ENCODE measurements around the gene CCDC150.
"Not testable (repeated sequence)": the region's sequence is repeated elsewhere in the genome, so short reads cannot be mapped to it uniquely, and the experiment has no call there.

The CCDC150 gene

DNA sequence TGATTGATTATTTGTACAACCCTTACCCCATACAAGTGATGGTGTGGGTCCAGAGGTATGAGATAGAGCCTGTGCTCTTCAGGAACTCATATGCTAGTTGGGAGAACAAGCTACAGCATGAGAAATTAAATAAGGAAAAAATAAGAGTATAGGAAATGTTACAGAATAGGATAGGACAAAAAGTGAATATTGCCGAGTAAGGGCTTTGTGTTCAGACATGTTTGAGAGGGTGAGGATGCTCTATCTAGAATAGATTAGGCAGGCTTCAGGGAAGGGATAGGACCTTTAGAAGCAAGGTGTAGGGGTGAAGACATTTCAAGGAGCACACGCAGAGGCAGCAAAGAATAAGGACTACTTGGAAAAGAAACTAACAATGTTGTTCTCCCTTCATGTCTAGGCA lies 17.8 kb downstream of the CCDC150 start:
- Mint-ChIP-seq H3K9me3 (peaks cover 20% of the 10 kb centered on the region), H3K4me3 (no peak overlapping the region), H3K27me3 (ENCODE audit: low read depth) (no peaks in the 10 kb centered on the region), H3K36me3 (ENCODE audit: low read depth) (peaks cover 24% of the 10 kb centered on the region), H3K4me1 (ENCODE audit: low read depth) (no peaks in the 10 kb centered on the region), H3K27ac (no peak overlapping the region)

DNA sequence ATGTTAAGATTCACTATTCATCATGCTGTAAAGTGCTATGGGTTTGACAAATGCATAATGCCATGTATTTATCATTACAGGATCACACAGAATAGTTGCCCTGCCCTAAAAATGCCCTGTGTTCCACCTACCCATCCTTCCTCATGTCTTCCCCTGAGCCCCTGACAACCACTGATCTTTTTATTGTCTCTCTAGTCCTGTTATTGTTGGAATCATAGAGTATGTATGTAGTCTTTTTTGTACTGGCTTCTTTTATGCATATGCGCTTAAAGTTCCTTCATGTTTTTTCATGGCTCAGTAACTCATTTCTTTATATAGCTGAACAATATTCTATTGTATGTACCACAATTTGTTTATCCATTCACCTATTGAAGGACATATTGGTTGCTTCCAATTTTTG lies 20.3 kb downstream of the CCDC150 start:
- Mint-ChIP-seq H3K4me1 (ENCODE audit: low read depth) (no peaks in the 10 kb centered on the region), H3K27ac (no peak overlapping the region), H3K36me3 (ENCODE audit: low read depth) (peaks cover 10% of the 10 kb centered on the region), H3K9me3 (peaks cover under 1% of the 10 kb centered on the region), H3K27me3 (ENCODE audit: low read depth) (no peaks in the 10 kb centered on the region), H3K4me3 (no peak overlapping the region)

DNA sequence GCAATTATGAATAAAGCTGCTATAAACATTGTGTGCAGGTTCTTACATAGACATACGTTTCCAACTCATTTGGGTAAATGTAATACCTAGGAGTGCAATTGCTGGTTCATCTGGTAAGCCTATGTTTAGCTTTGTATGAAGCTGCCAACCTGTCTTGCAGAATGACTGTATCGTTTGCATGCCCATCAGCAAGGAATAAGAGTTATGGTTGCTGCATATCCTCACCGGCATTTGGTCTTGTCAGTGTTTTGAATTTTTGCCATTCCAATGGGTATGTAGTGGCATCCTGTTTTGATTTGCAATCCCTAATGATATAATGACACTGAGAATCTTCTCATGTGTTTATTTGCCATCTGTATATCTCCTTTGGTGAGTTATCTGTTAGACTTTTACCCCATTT lies 20.7 kb downstream of the CCDC150 start:
- peaks cover 11% of the 10 kb centered on the region for H3K36me3 Mint-ChIP-seq (ENCODE audit: low read depth)
- no peaks in the 10 kb centered on the region for H3K9me3 Mint-ChIP-seq
- no peaks in the 10 kb centered on the region for H3K4me1 Mint-ChIP-seq (ENCODE audit: low read depth)
- no peak overlapping the region for H3K27ac Mint-ChIP-seq
- H3K27me3 Mint-ChIP-seq (ENCODE audit: low read depth) = no peaks in the 10 kb centered on the region
- no peak overlapping the region for H3K4me3 Mint-ChIP-seq

DNA sequence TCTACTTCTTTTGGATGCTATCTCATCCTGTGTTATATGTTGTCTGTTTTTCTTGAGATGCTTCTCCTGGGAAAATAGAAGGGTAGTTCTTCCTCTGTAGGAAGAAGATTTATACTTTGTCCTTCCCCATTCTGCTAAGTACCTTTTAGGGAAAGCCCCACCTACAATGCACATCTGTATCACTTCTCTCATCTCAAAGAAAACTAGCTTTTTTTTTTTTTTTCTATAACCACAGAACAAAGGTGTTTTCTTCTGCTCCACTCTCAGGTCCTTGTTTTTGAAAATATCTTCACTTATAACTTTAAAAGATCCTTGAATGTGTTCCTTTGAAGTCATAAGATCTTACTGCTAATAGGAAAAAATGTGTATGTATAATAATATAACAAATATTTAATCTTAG lies 30.8 kb downstream of the CCDC150 start:
- no peaks in the 10 kb centered on the region for H3K27me3 Mint-ChIP-seq (ENCODE audit: low read depth)
- H3K4me3 Mint-ChIP-seq = no peak overlapping the region
- H3K27ac Mint-ChIP-seq = no peak overlapping the region
- peaks cover 5% of the 10 kb centered on the region for H3K36me3 Mint-ChIP-seq (ENCODE audit: low read depth)
- no peaks in the 10 kb centered on the region for H3K9me3 Mint-ChIP-seq
- no peaks in the 10 kb centered on the region for H3K4me1 Mint-ChIP-seq (ENCODE audit: low read depth)

DNA sequence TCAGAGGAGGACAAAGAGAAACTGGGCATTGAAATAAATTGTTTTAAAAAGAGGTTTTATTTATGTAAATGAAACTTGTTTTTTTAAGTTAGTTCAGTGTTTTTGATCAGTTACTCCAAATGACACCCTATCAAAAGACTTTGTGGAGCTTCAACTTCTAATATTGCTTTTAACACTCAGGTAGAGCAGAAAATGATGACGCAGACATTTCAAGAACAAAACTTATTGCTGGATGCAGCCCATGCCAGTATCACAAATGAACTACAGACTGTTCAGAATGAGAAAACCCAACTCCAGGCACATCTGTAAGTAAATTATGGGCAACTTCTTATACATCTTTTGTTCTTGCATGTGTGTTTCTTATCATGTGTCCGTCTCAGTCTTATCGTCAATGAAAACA lies 36.4 kb downstream of the CCDC150 start:
- peaks cover 8% of the 10 kb centered on the region for H3K36me3 Mint-ChIP-seq (ENCODE audit: low read depth)
- H3K9me3 Mint-ChIP-seq = no peaks in the 10 kb centered on the region
- no peak overlapping the region for H3K4me3 Mint-ChIP-seq
- peaks cover 2% of the 10 kb centered on the region for H3K4me1 Mint-ChIP-seq (ENCODE audit: low read depth)
- no peaks in the 10 kb centered on the region for H3K27me3 Mint-ChIP-seq (ENCODE audit: low read depth)
- H3K27ac Mint-ChIP-seq = no peak overlapping the region

DNA sequence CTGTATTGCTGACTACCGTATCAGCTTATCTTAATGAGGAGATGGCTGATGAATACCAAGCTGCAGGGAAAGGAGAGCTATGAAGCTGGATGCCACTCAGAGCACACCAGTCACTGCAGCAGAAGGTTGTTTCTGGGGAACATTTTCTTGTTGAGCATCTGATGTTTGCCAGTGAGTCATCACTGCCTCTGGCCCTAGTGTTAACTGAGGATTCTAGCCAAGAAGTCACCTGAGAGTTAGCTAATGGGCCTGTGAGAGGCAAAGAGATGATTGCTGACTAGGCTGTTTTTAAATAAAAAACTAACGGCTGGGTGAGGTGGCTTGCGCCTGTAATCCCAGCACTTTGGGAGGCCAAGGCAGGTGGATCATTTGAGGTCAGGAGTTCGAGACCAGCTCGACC lies 37.9 kb downstream of the CCDC150 start:
- no peak overlapping the region for H3K4me3 Mint-ChIP-seq
- no peaks in the 10 kb centered on the region for H3K27me3 Mint-ChIP-seq (ENCODE audit: low read depth)
- peaks cover 10% of the 10 kb centered on the region for H3K36me3 Mint-ChIP-seq (ENCODE audit: low read depth)
- no peak overlapping the region for H3K27ac Mint-ChIP-seq
- peaks cover 2% of the 10 kb centered on the region for H3K4me1 Mint-ChIP-seq (ENCODE audit: low read depth)
- no peaks in the 10 kb centered on the region for H3K9me3 Mint-ChIP-seq

DNA sequence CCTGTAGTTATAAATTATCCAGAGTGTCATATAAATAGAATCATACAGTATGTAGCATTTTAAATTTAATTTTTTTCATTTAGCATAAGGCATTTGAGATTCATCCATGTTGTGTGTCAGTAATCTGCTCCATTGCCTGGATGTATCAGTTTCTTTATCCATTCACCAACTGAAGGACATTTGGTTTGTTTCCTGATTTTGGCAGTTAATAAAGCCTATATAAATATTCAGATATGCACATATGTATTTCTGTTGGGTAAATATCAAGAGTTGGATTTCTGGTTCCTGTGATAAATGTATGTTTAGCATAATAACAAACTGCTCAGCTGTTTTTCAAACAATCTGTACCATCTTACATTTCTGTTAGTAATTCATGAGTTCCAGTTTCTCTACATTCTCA lies 39.9 kb downstream of the CCDC150 start:
- H3K4me1 Mint-ChIP-seq (ENCODE audit: low read depth) = peaks cover 2% of the 10 kb centered on the region
- peaks cover 14% of the 10 kb centered on the region for H3K9me3 Mint-ChIP-seq
- H3K27me3 Mint-ChIP-seq (ENCODE audit: low read depth) = no peaks in the 10 kb centered on the region

DNA sequence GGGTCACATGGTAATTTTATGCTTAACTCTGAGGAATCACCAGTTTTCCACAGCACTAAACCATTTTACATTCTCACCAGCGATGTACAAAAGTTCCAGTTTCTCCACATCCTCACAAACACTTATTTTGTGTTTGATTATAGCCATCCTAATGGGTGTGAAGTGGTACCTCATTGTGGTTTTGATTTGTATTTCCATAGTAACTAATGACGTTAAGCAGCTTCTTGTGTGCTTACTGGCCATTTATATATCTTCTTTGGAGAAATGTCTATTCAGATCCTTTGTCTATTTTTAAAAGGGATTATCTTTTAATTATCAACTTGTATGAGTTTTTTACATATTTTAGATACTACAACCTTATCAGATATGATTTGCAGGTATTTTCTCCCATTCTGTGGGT lies 42.0 kb downstream of the CCDC150 start:
- peaks cover 28% of the 10 kb centered on the region for H3K9me3 Mint-ChIP-seq
- H3K27ac Mint-ChIP-seq = no peak overlapping the region
- H3K36me3 Mint-ChIP-seq (ENCODE audit: low read depth) = peaks cover 11% of the 10 kb centered on the region
- no peak overlapping the region for H3K4me3 Mint-ChIP-seq
- H3K4me1 Mint-ChIP-seq (ENCODE audit: low read depth) = peaks cover 2% of the 10 kb centered on the region
- H3K27me3 Mint-ChIP-seq (ENCODE audit: low read depth) = no peaks in the 10 kb centered on the region

More for the DNA sequence above, 39.9 kb downstream of the CCDC150 start:
- Mint-ChIP-seq H3K27ac (no peak overlapping the region), H3K36me3 (ENCODE audit: low read depth) (peaks cover 17% of the 10 kb centered on the region), H3K4me3 (no peak overlapping the region)

DNA sequence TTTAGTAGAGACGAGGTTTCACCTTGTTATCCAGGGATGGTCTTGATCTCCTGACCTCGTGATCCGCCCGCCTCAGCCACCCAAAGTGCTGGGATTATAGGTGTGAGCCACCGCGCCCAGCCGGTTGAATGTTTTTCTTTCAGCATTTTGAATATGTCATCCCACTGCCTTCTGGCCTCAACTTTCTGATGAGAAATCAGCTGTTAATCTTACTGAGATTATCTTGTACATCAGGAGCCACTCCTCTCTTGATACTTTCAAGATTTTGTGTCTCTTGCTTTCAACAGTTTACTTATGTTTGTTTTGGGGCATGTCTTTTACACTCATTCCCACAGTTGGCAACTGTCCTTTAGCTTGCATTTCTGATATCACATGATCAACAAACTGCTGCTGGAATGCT lies 46.3 kb downstream of the CCDC150 start:
- Mint-ChIP-seq H3K27ac (no peak overlapping the region), H3K4me1 (ENCODE audit: low read depth) (no peaks in the 10 kb centered on the region), H3K36me3 (ENCODE audit: low read depth) (peaks cover 15% of the 10 kb centered on the region), H3K4me3 (no peak overlapping the region), H3K9me3 (peaks cover 42% of the 10 kb centered on the region), H3K27me3 (ENCODE audit: low read depth) (no peaks in the 10 kb centered on the region)

DNA sequence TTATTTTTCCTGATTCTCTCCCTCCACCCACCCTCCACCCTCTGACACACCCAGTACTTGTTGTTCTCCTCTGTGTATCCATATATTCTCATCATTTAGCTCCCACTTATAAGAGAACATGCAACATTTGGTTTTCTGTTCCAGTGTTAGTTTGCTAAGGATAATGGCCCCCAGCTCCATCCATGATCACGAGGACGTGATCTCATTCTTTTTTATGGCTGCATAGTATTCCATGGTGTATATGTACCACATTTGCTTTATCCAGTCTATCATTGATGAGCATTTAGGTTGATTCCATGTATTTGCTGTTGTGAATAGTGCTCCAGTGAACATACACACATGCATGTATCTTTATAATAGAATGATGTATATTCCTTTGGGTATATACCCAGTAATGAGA lies 47.2 kb downstream of the CCDC150 start:
- not testable (repeated sequence) for H3K27ac Mint-ChIP-seq; H3K27me3 Mint-ChIP-seq (ENCODE audit: low read depth); H3K4me3 Mint-ChIP-seq; H3K4me1 Mint-ChIP-seq (ENCODE audit: low read depth)
- Mint-ChIP-seq H3K36me3 (ENCODE audit: low read depth) (peaks cover 15% of the 10 kb centered on the region), H3K9me3 (peaks cover 42% of the 10 kb centered on the region)

DNA sequence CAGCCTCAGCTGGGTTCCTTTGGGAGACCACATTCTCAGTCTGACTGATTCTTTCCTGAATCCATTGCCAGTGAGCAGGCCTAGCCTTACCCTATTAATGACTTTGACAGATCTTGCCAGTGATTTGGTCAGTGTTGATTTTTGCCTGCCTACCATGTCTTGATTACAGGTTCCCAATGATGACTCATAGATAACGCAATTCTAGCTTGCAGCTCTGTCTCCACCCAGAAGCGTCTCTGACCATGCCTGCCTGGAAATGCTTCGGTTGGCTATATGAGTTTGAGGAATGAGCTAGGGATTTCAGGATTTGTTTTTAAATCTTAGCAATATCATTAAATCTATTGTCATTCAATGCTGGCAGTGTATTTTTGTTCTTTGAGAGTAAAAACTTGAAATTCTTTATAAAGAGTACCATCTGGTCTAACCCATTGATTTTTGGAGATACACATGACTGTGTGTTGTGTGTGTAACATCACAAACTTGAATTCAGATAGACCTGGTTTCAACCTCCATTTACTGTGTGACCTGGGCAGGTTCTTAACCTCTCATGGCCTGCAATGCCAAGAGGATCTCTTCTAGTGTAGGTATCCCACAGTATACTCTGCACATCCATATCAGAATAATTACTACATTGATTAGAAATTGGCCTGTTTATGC lies 57.0 kb downstream of the CCDC150 start:
- no peak overlapping the region for H3K27ac Mint-ChIP-seq
- no peak overlapping the region for H3K4me3 Mint-ChIP-seq
- H3K9me3 Mint-ChIP-seq = no peaks in the 10 kb centered on the region
- no peaks in the 10 kb centered on the region for H3K4me1 Mint-ChIP-seq (ENCODE audit: low read depth)
- H3K27me3 Mint-ChIP-seq (ENCODE audit: low read depth) = no peaks in the 10 kb centered on the region
- H3K36me3 Mint-ChIP-seq (ENCODE audit: low read depth) = peaks cover 5% of the 10 kb centered on the region

DNA sequence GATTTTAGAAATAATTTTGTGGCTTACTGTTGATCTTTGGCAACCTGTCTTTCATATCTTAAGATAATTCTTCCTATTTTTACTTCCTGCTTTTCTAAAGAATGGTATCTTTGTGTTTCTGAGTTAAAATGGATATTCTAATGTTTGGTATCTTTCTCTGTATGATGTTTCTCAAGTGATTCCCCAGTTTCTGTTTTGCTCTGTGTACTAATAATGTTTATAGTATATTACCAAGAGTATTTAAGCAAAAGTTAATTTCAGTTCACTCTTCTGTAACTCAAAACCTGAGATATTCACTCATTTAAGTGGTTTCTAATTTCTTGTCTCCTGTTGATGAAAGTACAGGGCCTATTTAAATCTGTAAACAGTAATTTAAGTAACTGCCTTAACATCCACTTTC lies 58.3 kb downstream of the CCDC150 start:
- no peaks in the 10 kb centered on the region for H3K4me1 Mint-ChIP-seq (ENCODE audit: low read depth)
- no peaks in the 10 kb centered on the region for H3K27me3 Mint-ChIP-seq (ENCODE audit: low read depth)
- H3K36me3 Mint-ChIP-seq (ENCODE audit: low read depth) = peaks cover 5% of the 10 kb centered on the region
- H3K4me3 Mint-ChIP-seq = no peak overlapping the region
- H3K27ac Mint-ChIP-seq = no peak overlapping the region
- H3K9me3 Mint-ChIP-seq = no peaks in the 10 kb centered on the region

DNA sequence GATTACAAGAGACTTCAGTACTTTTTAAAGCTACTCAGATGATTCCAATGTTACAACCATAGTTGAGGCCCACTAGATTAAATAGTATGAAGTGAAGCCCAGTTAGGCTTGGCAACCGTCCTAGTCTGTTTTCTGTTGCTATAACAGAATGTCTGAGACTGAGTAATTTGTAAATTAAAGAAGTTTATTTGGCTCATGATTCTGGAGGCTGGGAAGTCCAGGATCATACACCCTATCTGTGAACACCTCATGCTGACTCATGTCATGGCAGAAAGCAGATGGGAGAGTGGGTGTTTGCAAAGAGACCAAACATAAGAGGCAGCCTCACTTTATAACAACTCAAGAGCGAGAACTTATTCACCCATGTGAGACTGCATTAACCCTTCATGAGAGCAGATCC lies 63.1 kb downstream of the CCDC150 start:
- H3K4me1 Mint-ChIP-seq (ENCODE audit: low read depth) = peaks cover 2% of the 10 kb centered on the region
- no peaks in the 10 kb centered on the region for H3K27me3 Mint-ChIP-seq (ENCODE audit: low read depth)
- no peak overlapping the region for H3K27ac Mint-ChIP-seq
- H3K36me3 Mint-ChIP-seq (ENCODE audit: low read depth) = peaks cover 10% of the 10 kb centered on the region
- no peaks in the 10 kb centered on the region for H3K9me3 Mint-ChIP-seq
- no peak overlapping the region for H3K4me3 Mint-ChIP-seq

DNA sequence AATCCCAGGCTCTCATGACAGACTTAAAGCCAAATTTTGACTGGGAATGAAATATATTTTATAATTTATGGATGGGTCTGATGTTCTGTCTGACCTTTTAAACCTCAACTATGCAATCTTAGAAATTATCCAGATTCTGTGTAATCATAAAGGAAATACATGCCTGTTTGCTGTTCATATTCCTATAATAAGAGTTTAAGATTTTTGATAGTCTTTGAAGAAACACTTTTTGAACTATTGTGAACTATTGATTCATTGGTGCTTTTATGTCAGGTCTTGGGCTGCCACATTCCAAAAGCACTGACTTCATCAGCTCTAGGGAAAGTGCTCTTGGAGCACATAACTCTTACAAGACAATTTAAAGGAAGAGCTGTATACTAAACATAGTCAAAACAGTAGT lies 64.2 kb downstream of the CCDC150 start:
- Mint-ChIP-seq H3K27ac (no peak overlapping the region), H3K4me3 (no peak overlapping the region), H3K36me3 (ENCODE audit: low read depth) (peaks cover 11% of the 10 kb centered on the region), H3K27me3 (ENCODE audit: low read depth) (no peaks in the 10 kb centered on the region), H3K9me3 (peaks cover under 1% of the 10 kb centered on the region), H3K4me1 (ENCODE audit: low read depth) (peaks cover 2% of the 10 kb centered on the region)

DNA sequence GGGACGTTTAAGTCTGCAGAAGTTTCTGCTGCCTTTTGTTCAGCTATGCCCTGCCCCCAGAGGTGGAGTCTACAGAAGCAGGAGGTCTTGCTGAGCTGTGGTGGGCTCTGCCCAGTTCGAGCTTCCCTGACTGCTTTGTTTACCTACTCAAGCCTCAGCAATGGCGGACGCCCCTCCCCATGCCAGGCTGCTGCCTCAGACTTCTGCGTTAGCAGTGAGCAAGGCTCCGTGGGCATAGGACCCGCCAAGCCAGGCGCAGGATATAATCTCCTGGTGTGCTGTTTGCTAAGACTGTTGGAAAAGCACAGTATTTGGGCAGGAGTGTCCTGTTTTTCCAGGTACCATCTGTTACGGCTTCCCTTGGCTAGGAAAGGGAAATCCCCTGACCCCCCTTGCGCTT lies 70.5 kb downstream of the CCDC150 start:
- H3K36me3 Mint-ChIP-seq (ENCODE audit: low read depth); H3K9me3 Mint-ChIP-seq; H3K27ac Mint-ChIP-seq; H3K27me3 Mint-ChIP-seq (ENCODE audit: low read depth); H3K4me3 Mint-ChIP-seq; H3K4me1 Mint-ChIP-seq (ENCODE audit: low read depth): not testable (repeated sequence)

DNA sequence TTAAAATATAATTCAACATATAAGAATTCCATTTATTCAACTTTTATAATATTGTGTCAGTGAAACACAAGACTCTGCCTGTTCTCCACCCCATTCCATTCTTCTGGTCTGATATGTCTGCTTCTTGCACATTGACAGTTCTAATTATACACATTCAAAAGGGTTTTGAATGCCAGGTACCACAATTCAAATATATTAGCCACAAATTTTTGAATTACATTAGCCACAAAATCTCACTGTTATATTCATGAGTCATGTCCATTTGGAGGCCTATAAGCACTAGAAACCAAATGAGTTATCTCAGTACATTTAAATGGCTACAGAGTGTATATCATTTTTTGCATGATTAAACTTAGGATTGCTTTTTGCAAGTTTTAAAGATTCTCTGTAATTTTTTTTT lies 72.1 kb downstream of the CCDC150 start:
- no peak overlapping the region for H3K4me3 Mint-ChIP-seq
- no peak overlapping the region for H3K27ac Mint-ChIP-seq
- peaks cover 10% of the 10 kb centered on the region for H3K36me3 Mint-ChIP-seq (ENCODE audit: low read depth)
- H3K27me3 Mint-ChIP-seq (ENCODE audit: low read depth) = no peaks in the 10 kb centered on the region
- H3K9me3 Mint-ChIP-seq = peaks cover 7% of the 10 kb centered on the region
- no peaks in the 10 kb centered on the region for H3K4me1 Mint-ChIP-seq (ENCODE audit: low read depth)

All from T-helper 1 cell treated with Interleukin-12 subunit alpha and Interleukin-12 subunit beta and Interleukin-4 antibody, amounts not matched to agents 30 μg/mL and 1 μg/mL, for 36 hours (primary cell).